Stimulated activated CD4-positive, alpha-beta T cell treated with anti-CD3 and anti-CD28 coated beads, Interleukin-15, amount 100 ng/mL, for 1 hour (primary cell): ENCODE data around the gene USP24.
"Not testable (repeated sequence)": the region's sequence is repeated elsewhere in the genome, so short reads cannot be mapped to it uniquely, and the experiment has no call there.

Experiments
- DNase-seq, 2 donors: peaks; one replicate each; pipeline ENCODE4 v3.0.0-alpha.2; 2020; ENCODE audit warnings: low read depth in 1 of 2, low spot score in 1 of 2

The USP24 gene

GRCh38 chr1:55197099-55197498, 18.1 kb downstream of the USP24 start:
- DNase-seq, result no peak

- DNase-seq, result no peak
Measured at GRCh38 chr1:55196433-55197035, 18.6 kb downstream of the USP24 start.

GRCh38 chr1:55195521-55196233, 19.5 kb downstream of the USP24 start:
- no peak for DNase-seq

- no peak for DNase-seq
Measured at GRCh38 chr1:55194851-55195250, 20.3 kb downstream of the USP24 start.

GRCh38 chr1:55192093-55192492, 23.1 kb downstream of the USP24 start:
- no peak for DNase-seq

GRCh38 chr1:55191219-55191952, 23.8 kb downstream of the USP24 start:
- DNase-seq, result not testable (repeated sequence)

- DNase-seq, result no peak
Measured at GRCh38 chr1:55190109-55190508, 25.1 kb downstream of the USP24 start.

GRCh38 chr1:55188909-55189308, 26.3 kb downstream of the USP24 start:
- DNase-seq, result no peak

- DNase-seq, result no peak
Measured at GRCh38 chr1:55185832-55186231, 29.3 kb downstream of the USP24 start.

- DNase-seq, result no peak
Measured at GRCh38 chr1:55184859-55185258, 30.3 kb downstream of the USP24 start.

GRCh38 chr1:55181666-55182065, 33.5 kb downstream of the USP24 start:
- no peak for DNase-seq

GRCh38 chr1:55180075-55180670, 35.0 kb downstream of the USP24 start:
- DNase-seq, result no peak

- no peak for DNase-seq
Measured at GRCh38 chr1:55179177-55179835, 35.9 kb downstream of the USP24 start.

GRCh38 chr1:55172687-55173086, 42.5 kb downstream of the USP24 start:
- DNase-seq, result no peak

GRCh38 chr1:55172272-55172671, 42.9 kb downstream of the USP24 start:
- no peak for DNase-seq

GRCh38 chr1:55171694-55172093, 43.5 kb downstream of the USP24 start:
- no peak for DNase-seq

- DNase-seq, result no peak
Measured at GRCh38 chr1:55170426-55170825, 44.7 kb downstream of the USP24 start.

GRCh38 chr1:55169126-55169525, 46.0 kb downstream of the USP24 start:
- no peak for DNase-seq

- DNase-seq, result no peak
Measured at GRCh38 chr1:55168353-55168752, 46.8 kb downstream of the USP24 start.

GRCh38 chr1:55167224-55167871, 47.8 kb downstream of the USP24 start:
- no peak for DNase-seq

- DNase-seq, result no peak
Measured at GRCh38 chr1:55164906-55165305, 50.3 kb downstream of the USP24 start.
